GM08714 (cell line): ENCODE results near the gene HRC.

Source experiments
- H3K4me3 ChIP-seq: fragments of 200-500 bp; sonication (Bioruptor generic); 2 replicates; pipeline ENCODE4 v1.5.1; 2014; ENCODE audit warnings: mild to moderate bottlenecking, low read length, inconsistent platforms
- ZNF274 ChIP-seq: IDR thresholded peaks from 2 replicates; pipeline ENCODE4 v1.6.1; 2012; ENCODE audit warnings: mild to moderate bottlenecking, low read depth, low read length

Gene HRC

DNA sequence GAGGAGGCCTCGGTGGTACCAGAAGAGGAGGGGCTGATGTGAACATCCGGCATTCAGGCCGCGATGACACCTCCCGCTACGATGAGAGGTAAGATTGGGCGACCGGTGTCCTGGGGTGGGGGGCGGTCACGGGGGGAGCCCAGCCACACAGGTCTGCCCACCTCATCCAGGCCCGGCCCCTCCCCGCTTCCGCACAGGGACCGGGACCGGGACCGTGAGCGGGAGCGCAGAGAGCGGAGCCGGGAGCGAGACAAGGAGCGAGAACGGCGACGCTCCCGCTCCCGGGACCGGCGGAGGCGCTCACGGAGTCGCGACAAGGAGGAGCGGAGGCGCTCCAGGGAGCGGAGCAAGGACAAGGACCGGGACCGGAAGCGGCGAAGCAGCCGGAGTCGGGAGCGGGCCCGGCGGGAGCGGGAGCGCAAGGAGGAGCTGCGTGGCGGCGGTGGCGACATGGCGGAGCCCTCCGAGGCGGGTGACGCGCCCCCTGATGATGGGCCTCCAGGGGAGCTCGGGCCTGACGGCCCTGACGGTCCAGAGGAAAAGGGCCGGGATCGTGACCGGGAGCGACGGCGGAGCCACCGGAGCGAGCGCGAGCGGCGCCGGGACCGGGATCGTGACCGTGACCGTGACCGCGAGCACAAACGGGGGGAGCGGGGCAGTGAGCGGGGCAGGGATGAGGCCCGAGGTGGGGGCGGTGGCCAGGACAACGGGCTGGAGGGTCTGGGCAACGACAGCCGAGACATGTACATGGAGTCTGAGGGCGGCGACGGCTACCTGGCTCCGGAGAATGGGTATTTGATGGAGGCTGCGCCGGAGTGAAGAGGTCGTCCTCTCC lies 47.4 kb downstream of the HRC start:
- no peak overlapping the region for H3K4me3 ChIP-seq
- TF ChIP-seq ZNF274 = no peak

DNA sequence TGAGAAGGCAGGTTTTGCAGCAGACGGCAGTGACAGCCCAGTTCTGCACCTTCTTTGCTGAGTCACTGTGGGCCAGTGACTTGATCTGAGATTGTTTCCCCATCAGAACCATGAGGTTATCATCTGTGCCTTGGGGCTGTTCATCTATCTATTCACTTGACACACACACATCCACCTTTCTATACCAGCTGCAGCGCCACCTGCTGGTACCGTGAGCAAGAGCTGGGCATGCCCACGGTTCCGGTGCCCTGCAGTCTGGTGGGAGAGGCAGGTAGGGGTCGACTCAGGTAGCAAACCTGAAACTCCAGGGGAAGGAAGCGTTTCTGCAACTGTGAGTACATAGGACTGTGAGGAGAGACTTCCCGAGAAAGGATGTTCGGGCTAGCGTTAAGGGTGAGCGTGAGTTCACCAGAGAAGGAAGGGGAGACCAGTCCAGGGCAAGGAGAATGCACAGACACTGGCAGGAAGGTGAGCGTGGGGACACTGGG lies 48.5 kb downstream of the HRC start:
- TF ChIP-seq ZNF274 = no peak
- H3K4me3 ChIP-seq = no peak overlapping the region

DNA sequence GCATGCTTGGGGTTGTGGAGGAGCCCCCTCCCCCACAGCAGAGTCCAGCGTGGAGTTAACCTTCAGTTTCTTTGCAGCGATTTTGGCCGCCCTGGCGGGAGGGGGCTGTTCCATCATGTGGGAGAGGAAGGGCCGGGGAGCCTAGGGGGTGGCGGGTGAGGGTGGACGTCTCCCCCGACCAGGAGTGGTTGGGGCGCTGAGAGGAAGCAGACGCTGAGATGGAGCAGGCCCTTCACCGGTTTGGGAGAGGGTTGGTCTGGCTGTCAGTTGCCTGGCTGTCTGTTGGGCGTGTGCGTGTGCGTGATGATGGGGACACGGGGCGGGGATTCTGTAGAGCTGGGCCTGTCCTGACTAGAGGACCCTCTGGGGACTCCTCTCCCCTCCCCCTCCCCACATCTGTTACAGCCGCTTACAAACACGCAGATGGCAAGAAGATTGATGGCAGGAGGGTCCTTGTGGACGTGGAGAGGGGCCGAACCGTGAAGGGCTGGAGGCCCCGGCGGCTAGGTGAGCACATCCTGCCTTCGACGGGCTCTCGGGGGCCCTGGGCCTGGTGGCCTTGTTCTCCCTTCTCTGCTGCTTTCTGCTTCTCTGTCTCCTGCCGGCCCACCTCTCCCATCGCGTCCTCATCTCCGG lies 50.8 kb downstream of the HRC start:
- no peak overlapping the region for H3K4me3 ChIP-seq
- TF ChIP-seq ZNF274 = no peak

DNA sequence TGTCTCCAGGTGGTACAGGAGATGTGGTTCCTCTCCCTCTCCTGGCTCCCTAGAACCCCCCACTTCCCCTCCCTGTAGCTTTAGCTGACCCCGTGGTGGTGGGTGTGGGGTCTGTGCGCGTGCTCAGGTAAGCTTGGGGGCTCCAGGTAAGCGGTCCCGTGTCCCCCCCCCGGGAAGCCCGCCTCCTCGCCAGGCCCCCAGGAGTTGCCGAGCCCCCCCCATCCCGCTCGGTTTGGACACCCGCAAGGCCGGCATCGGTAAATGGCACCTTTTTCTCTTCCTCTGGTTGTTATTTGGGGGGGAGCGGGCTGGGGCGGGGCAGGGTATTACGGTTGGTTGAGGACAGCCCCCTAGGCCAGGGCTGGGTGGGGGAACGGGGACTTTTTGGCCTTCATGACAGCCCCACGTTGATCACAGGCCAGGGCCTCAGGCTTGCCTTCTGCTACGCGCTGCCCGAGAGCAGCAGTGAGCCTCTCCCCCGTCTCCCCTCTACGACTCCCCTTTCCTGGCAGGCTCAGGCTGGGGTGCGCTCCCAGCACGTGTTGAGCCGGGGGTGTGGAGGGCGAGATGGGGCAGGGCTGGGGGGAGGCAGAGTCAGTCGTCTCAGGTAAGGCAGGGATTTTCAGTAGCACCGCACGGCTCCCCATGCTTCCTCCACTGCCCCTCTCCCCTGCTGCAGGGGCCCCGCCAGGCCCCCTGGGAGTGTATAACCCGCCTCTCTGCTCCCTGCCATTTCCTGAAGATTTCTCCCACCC lies 51.7 kb downstream of the HRC start:
- no peak overlapping the region for H3K4me3 ChIP-seq
- TF ChIP-seq ZNF274 = no peak

DNA sequence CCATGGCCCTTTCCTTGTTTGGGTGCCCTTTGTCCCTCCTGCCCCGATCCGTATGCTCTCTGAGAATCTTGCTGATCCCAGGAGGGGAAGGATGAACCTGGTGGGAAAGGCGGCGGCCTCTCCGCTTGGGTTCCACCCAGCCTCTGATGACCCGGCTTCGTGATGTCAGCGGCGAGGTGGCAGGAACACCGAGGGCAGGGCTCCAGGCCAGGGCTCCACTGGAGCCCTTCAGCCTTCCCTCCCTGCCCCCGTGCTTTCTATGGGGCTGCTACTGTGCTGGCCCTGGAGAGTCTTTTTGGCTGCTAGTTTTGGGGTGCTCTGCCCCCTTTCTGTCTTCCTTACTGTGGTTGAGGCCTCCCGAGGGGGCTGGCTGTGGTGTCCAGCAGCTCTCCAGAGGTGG lies 52.9 kb downstream of the HRC start:
- no peak for TF ChIP-seq ZNF274
- no peak overlapping the region for H3K4me3 ChIP-seq
